ENCODE measurements around the gene RDM1.
"Not testable (repeated sequence)": the region's sequence is repeated elsewhere in the genome, so short reads cannot be mapped to it uniquely, and the experiment has no call there.

Gene RDM1

GRCh38 chr17:35930211-35931065 is at the start of gene RDM1:
Gene RDM1, minus strand, starts transcription at chr17:35930773. Its CDS starts 46 bp downstream, at chr17:35930727.
- peak; percentile 37 to 59 for DNase-seq (ENCODE audit: low read depth in 2 of 2)

- DNase-seq (ENCODE audit: low read depth in 2 of 2) = no peak
These were observed 47.8 kb upstream of the RDM1 start for GRCh38 chr17:35978346-35978745.

- DNase-seq (ENCODE audit: low read depth in 2 of 2) = no peak
These were observed 46.9 kb upstream of the RDM1 start for GRCh38 chr17:35977509-35977908.

- no peak for DNase-seq (ENCODE audit: low read depth in 2 of 2)
These were observed 43.0 kb upstream of the RDM1 start for GRCh38 chr17:35973333-35974260.

- no peak for DNase-seq (ENCODE audit: low read depth in 2 of 2)
These were observed 42.4 kb upstream of the RDM1 start for GRCh38 chr17:35972945-35973332.

- no peak for DNase-seq (ENCODE audit: low read depth in 2 of 2)
These were observed 42.0 kb upstream of the RDM1 start for GRCh38 chr17:35972535-35972934.

GRCh38 chr17:35972066-35972465 is 41.5 kb upstream of the RDM1 start:
- DNase-seq (ENCODE audit: low read depth in 2 of 2) = no peak

- peak; percentile 15 to 48 for DNase-seq (ENCODE audit: low read depth in 2 of 2)
These were observed 39.2 kb upstream of the RDM1 start for GRCh38 chr17:35969558-35970380.

- DNase-seq (ENCODE audit: low read depth in 2 of 2) = no peak
These were observed 38.0 kb upstream of the RDM1 start for GRCh38 chr17:35968520-35969054.

- no peak for DNase-seq (ENCODE audit: low read depth in 2 of 2)
These were observed 34.7 kb upstream of the RDM1 start for GRCh38 chr17:35965272-35965671.

GRCh38 chr17:35963663-35964062 is 33.1 kb upstream of the RDM1 start:
- DNase-seq (ENCODE audit: low read depth in 2 of 2) = no peak

- no peak for DNase-seq (ENCODE audit: low read depth in 2 of 2)
These were observed 23.1 kb upstream of the RDM1 start for GRCh38 chr17:35953720-35954119.

- DNase-seq (ENCODE audit: low read depth in 2 of 2) = no peak
These were observed 18.8 kb upstream of the RDM1 start for GRCh38 chr17:35949401-35949800.

- DNase-seq (ENCODE audit: low read depth in 2 of 2) = no peak
These were observed 17.5 kb upstream of the RDM1 start for GRCh38 chr17:35948092-35948491.

- DNase-seq (ENCODE audit: low read depth in 2 of 2) = no peak
These were observed 16.6 kb upstream of the RDM1 start for GRCh38 chr17:35947156-35947585.

- DNase-seq (ENCODE audit: low read depth in 2 of 2) = no peak
These were observed 13.6 kb upstream of the RDM1 start for GRCh38 chr17:35944151-35944550.

GRCh38 chr17:35943537-35943936 is 13.0 kb upstream of the RDM1 start, which contains the start of gene LYZL6:
Gene LYZL6, minus strand, starts transcription at chr17:35943713. Its CDS starts 4,357 bp downstream, at chr17:35939356.
- DNase-seq (ENCODE audit: low read depth in 2 of 2) = no peak

- DNase-seq (ENCODE audit: low read depth in 2 of 2) = no peak
These were observed 12.1 kb upstream of the RDM1 start for GRCh38 chr17:35942588-35943186.

- DNase-seq (ENCODE audit: low read depth in 2 of 2) = not testable (repeated sequence)
These were observed 7.9 kb upstream of the RDM1 start for GRCh38 chr17:35938492-35938891.

- DNase-seq (ENCODE audit: low read depth in 2 of 2) = no peak
These were observed 5.5 kb upstream of the RDM1 start for GRCh38 chr17:35936063-35936462.

- no peak for DNase-seq (ENCODE audit: low read depth in 2 of 2)
These were observed 4.2 kb upstream of the RDM1 start for GRCh38 chr17:35934760-35935159.
